GM12864 (cell line): Measurements from ENCODE around the gene C9orf85.

Experiments
- DNase-seq: peaks from one replicate; pipeline ENCODE4 v3.0.0-alpha.2; 2011; ENCODE audit warnings: low read depth
- H3K4me3 ChIP-seq: 2 replicates; pipeline ENCODE4 v1.5.1; 2011; ENCODE audit warnings: mild to moderate bottlenecking, low read depth, low read length, control low read depth
- CTCF ChIP-seq: IDR thresholded peaks from 2 replicates; pipeline ENCODE4 v1.5.1; 2011; ENCODE audit warnings: low read depth, mild to moderate bottlenecking, moderate library complexity, low read length, control low read depth, inconsistent platforms; ENCODE audit errors: missing control alignments

C9orf85 gene

GRCh38 chr9:71916834-71917534 is 5.5 kb downstream of the C9orf85 start:
- no peak for DNase-seq
- TF ChIP-seq CTCF = no peak
- no peak overlapping the region for H3K4me3 ChIP-seq

- DNase-seq = no peak
- no peak overlapping the region for H3K4me3 ChIP-seq
Observed at GRCh38 chr9:71918419-71918818, 7.0 kb downstream of the C9orf85 start.

GRCh38 chr9:71920456-71921189 is 9.2 kb downstream of the C9orf85 start:
- DNase-seq = no peak
- H3K4me3 ChIP-seq = no peak overlapping the region
- no peak for TF ChIP-seq CTCF

More at GRCh38 chr9:71918419-71918818, 7.0 kb downstream of the C9orf85 start:
- TF ChIP-seq CTCF = no peak

GRCh38 chr9:71921190-71921814 is 9.9 kb downstream of the C9orf85 start:
- no peak for DNase-seq
- H3K4me3 ChIP-seq = no peak overlapping the region
- no peak for TF ChIP-seq CTCF

- H3K4me3 ChIP-seq = no peak overlapping the region
- TF ChIP-seq CTCF = no peak
- DNase-seq = no peak
Observed at GRCh38 chr9:71924576-71924975, 13.1 kb downstream of the C9orf85 start.

- no peak for DNase-seq
- no peak for TF ChIP-seq CTCF
- no peak overlapping the region for H3K4me3 ChIP-seq
Observed at GRCh38 chr9:71925834-71926233, 14.4 kb downstream of the C9orf85 start.
